H1 (cell line): ENCODE measurements around the gene GPBP1L1. TPM values are rescaled to one million over a fixed set of nuclear protein-coding genes. Genes with fewer than 3 reads are reported as not detected.

Source experiments
- CTCF ChIA-PET: fragments of 300-600 bp; sonication (Branson Sonifier 250); formaldehyde crosslinking; loops from one replicate; lab custom pipeline; 2021; ENCODE audit not compliant: partially characterized antibody; lab: Charles Lee
- POLR2A ChIA-PET: fragments of 300-600 bp; sonication (Branson Sonifier 250); formaldehyde crosslinking; loops from one replicate; lab custom pipeline; 2021; ENCODE audit warnings: inconsistent platforms; ENCODE audit not compliant: partially characterized antibody; lab: Charles Lee
- DNase-seq, 2 experiments: peaks; one replicate each; pipeline versions ENCODE4 v3.0.0 to v3.0.0-alpha.2; 2010 to 2022; ENCODE audit warnings: low spot score in 2 of 2, low read depth in 1 of 2, mixed read lengths in 1 of 2
- FAIRE-seq: peaks from 2 replicates; lab custom pipeline; 2011; peaks lifted over from hg19 to GRCh38; lab: Jason Lieb, UNC
- H2AFZ ChIP-seq: 2 replicates; pipeline ENCODE4 v1.8.1; 2012; ENCODE audit warnings: low read length, inconsistent platforms
- H2AK5ac ChIP-seq: 2 replicates; pipeline ENCODE4 v1.6.1; 2013; ENCODE audit warnings: low read depth, low read length
- H2BK120ac ChIP-seq: replicated peaks from 2 replicates; pipeline ENCODE3; 2013; ENCODE audit warnings: low read depth, low read length, inconsistent platforms
- H2BK12ac ChIP-seq: 2 replicates; pipeline ENCODE4 v1.6.1; 2013; ENCODE audit warnings: low read depth, low read length
- H2BK15ac ChIP-seq: 2 replicates; pipeline ENCODE4 v1.6.1; 2013; ENCODE audit warnings: low read length
- H2BK20ac ChIP-seq: 2 replicates; pipeline ENCODE4 v1.6.1; 2013; ENCODE audit warnings: low read length
- H2BK5ac ChIP-seq: 2 replicates; pipeline ENCODE4 v1.6.1; 2013; ENCODE audit warnings: low read depth, low read length
- H3K14ac ChIP-seq: 2 replicates; pipeline ENCODE4 v1.6.1; 2013; ENCODE audit warnings: inconsistent platforms; ENCODE audit not compliant: insufficient read length
- H3K18ac ChIP-seq: 2 replicates; pipeline ENCODE4 v1.6.1; 2013; ENCODE audit warnings: low read length; ENCODE audit errors: extremely low read depth
- H3K23ac ChIP-seq: 2 replicates; pipeline ENCODE4 v1.6.1; 2013; ENCODE audit warnings: inconsistent platforms; ENCODE audit not compliant: insufficient read length
- H3K23me2 ChIP-seq: 2 replicates; pipeline ENCODE4 v1.6.1; 2013; ENCODE audit warnings: low read depth, low read length
- H3K27ac ChIP-seq: 2 replicates; pipeline ENCODE4 v1.6.1; 2011; ENCODE audit warnings: low read depth, low read length, inconsistent platforms
- H3K27me3 ChIP-seq, 4 experiments: replicated peaks in 1 of 4; 1 replicate in 1 of 4; 2 replicates in 3 of 4; pipeline versions ENCODE4 v1.6.1 to v1.8.1; 2011 to 2013; ENCODE audit warnings: low read length in 3 of 4, mild to moderate bottlenecking in 3 of 4, inconsistent platforms in 2 of 4, mixed read lengths in 2 of 4, moderate library complexity in 1 of 4; ENCODE audit not compliant: control insufficient read depth in 3 of 4, insufficient read depth in 3 of 4; ENCODE audit errors: extremely low read depth in 1 of 4
- H3K36me3 ChIP-seq, 4 experiments: 2 replicates each; pipeline versions ENCODE4 v1.6.1 to v1.8.1; 2011 to 2013; ENCODE audit warnings: mild to moderate bottlenecking in 4 of 4, low read length in 3 of 4, moderate library complexity in 2 of 4, control low read depth in 1 of 4, inconsistent platforms in 1 of 4; ENCODE audit not compliant: insufficient read depth in 4 of 4, control insufficient read depth in 2 of 4
- H3K4ac ChIP-seq: replicated peaks from 2 replicates; pipeline ENCODE3; 2013; ENCODE audit warnings: low read length, low read depth, mixed read lengths, inconsistent platforms; ENCODE audit not compliant: insufficient read length
- H3K4me1 ChIP-seq, 4 experiments: replicated peaks in 1 of 4; 1 replicate in 1 of 4; 2 replicates in 3 of 4; pipeline versions ENCODE4 v1.6.1 to v1.8.1; 2011 to 2013; ENCODE audit warnings: low read length in 3 of 4, inconsistent platforms in 2 of 4, mixed read lengths in 1 of 4; ENCODE audit not compliant: insufficient read depth in 4 of 4, control insufficient read depth in 3 of 4
- H3K4me2 ChIP-seq, 2 experiments: 2 replicates each; pipeline versions ENCODE4 v1.6.1 to v1.8.1; 2011 to 2013; ENCODE audit warnings: low read depth in 2 of 2, low read length in 2 of 2, control low read depth in 1 of 2, inconsistent platforms in 1 of 2, mild to moderate bottlenecking in 1 of 2; ENCODE audit not compliant: insufficient read depth in 1 of 2
- H3K4me3 ChIP-seq, 4 experiments: fragments of 200-600, 300-600 bp in 1 of 4; sonication (generic), shearing (Covaris generic), sonication (Bioruptor Twin) in 1 of 4; 2 replicates each; pipeline versions ENCODE4 v1.5.1 to v1.8.1; 2011 to 2016; ENCODE audit warnings: low read length in 4 of 4, low read depth in 3 of 4, control low read depth in 2 of 4, inconsistent platforms in 2 of 4, mild to moderate bottlenecking in 2 of 4, mixed read lengths in 1 of 4, moderate library complexity in 1 of 4; ENCODE audit not compliant: insufficient read depth in 2 of 4; ENCODE audit errors: extremely low read depth in 1 of 4
- H3K56ac ChIP-seq: replicated peaks from 2 replicates; pipeline ENCODE3; 2013; ENCODE audit warnings: low read depth, mild to moderate bottlenecking, mixed read lengths, low read length, inconsistent platforms; ENCODE audit not compliant: insufficient read length
- H3K79me1 ChIP-seq: 2 replicates; pipeline ENCODE4 v1.6.1; 2013; ENCODE audit warnings: low read depth, low read length, control low read depth
- H3K79me2 ChIP-seq, 2 experiments: 2 replicates each; pipeline versions ENCODE4 v1.6.1 to v1.8.1; 2012 to 2013; ENCODE audit warnings: low read length in 2 of 2, mild to moderate bottlenecking in 2 of 2, inconsistent platforms in 1 of 2; ENCODE audit not compliant: insufficient read depth in 2 of 2, control insufficient read depth in 1 of 2
- H3K9ac ChIP-seq, 4 experiments: replicated peaks in 1 of 4; 1 replicate in 1 of 4; 2 replicates in 3 of 4; pipeline versions ENCODE4 v1.6.1 to v1.8.1; 2011 to 2013; ENCODE audit warnings: low read depth in 3 of 4, low read length in 3 of 4, control low read depth in 2 of 4, mild to moderate bottlenecking in 2 of 4, moderate library complexity in 2 of 4, inconsistent platforms in 1 of 4; ENCODE audit errors: extremely low read depth in 1 of 4
- H3K9me3 ChIP-seq, 2 experiments: 2 replicates each; pipeline versions ENCODE4 v1.6.1 to v1.8.1; 2012 to 2013; ENCODE audit warnings: mild to moderate bottlenecking in 2 of 2, moderate library complexity in 2 of 2, control low read depth in 1 of 2, inconsistent platforms in 1 of 2, low read depth in 1 of 2, low read length in 1 of 2, mixed read lengths in 1 of 2; ENCODE audit not compliant: insufficient read depth in 2 of 2
- H4K20me1 ChIP-seq, 2 experiments: replicated peaks in 1 of 2; 2 replicates each; pipeline versions ENCODE3 to v1.8.1; 2011 to 2013; ENCODE audit warnings: inconsistent platforms in 2 of 2, low read length in 2 of 2, mild to moderate bottlenecking in 1 of 2; ENCODE audit not compliant: insufficient read depth in 2 of 2, control insufficient read depth in 1 of 2
- H4K5ac ChIP-seq: 2 replicates; pipeline ENCODE4 v1.6.1; 2013; ENCODE audit warnings: low read length, low read depth, mixed read lengths, inconsistent platforms; ENCODE audit not compliant: insufficient read length
- H4K8ac ChIP-seq: 2 replicates; pipeline ENCODE4 v1.8.0; 2013; ENCODE audit warnings: mild to moderate bottlenecking, moderate library complexity, low read length, inconsistent platforms; ENCODE audit not compliant: insufficient read depth; ENCODE audit errors: extremely low read depth
- H4K91ac ChIP-seq: replicated peaks from 2 replicates; pipeline ENCODE3; 2013; ENCODE audit warnings: low read length, mixed read lengths, inconsistent platforms; ENCODE audit not compliant: insufficient read length
- ASH2L ChIP-seq: fragments of 200-600, 300-600 bp; sonication (generic); IDR thresholded peaks from one replicate; pipeline ENCODE4 v1.7.1; 2017; ENCODE audit warnings: low read length
- EGR1 ChIP-seq: IDR thresholded peaks from 2 replicates; pipeline ENCODE4 v1.6.1; 2011; ENCODE audit warnings: low read depth, low read length, borderline replicate concordance
- JUN ChIP-seq: IDR thresholded peaks from 2 replicates; pipeline ENCODE4 v1.6.1; 2011; ENCODE audit warnings: low read depth, mild to moderate bottlenecking, improper control_type of control experiment, low read length
- PHF8 ChIP-seq: fragments of 200-600 bp; sonication (generic); conservative IDR thresholded peaks from 2 replicates; pipeline ENCODE4 v1.7.1; 2012; ENCODE audit warnings: low read depth, mild to moderate bottlenecking, inconsistent platforms, low read length, moderate library complexity
- RBBP5 ChIP-seq: IDR thresholded peaks from 2 replicates; pipeline ENCODE4 v1.7.1; 2012; ENCODE audit warnings: low read depth, mild to moderate bottlenecking, inconsistent platforms, low read length, moderate library complexity, borderline replicate concordance
- SUZ12 ChIP-seq: fragments of 200-600 bp; sonication (generic); IDR thresholded peaks from 2 replicates; pipeline ENCODE4 v1.6.1; 2012; ENCODE audit warnings: mild to moderate bottlenecking, inconsistent platforms, low read length, moderate library complexity, mixed read lengths
- WGBS, 2 experiments: shearing (Covaris generic) in 1 of 2; methylation state at CpG; one replicate each; pipeline versions ENCODE4 v1.1.6 to v1.1.7; 2013 to 2015; ENCODE audit warnings: low lambda C conversion rate in 2 of 2, mixed read lengths in 2 of 2, inconsistent platforms in 1 of 2, low coverage in 1 of 2, missing lambda C conversion rate in 1 of 2; ENCODE audit not compliant: insufficient replicate concordance in 2 of 2, insufficient coverage in 1 of 2, insufficient read length in 1 of 2; ENCODE audit errors: extremely low coverage in 1 of 2, missing lambda C conversion rate in 1 of 2; 5-methylcytosine and 5-hydroxymethylcytosine counted together
- polyA plus RNA-seq, 7 experiments: library from polyadenylated mRNA; depleted of rRNA in 3 of 7; stranded (reverse) in 5 of 7; unstranded in 2 of 7; fragments of >200 nt in 5 of 7; fragments of 200-250 nt in 2 of 7; gene quantifications; 1 replicate in 5 of 7; 2 replicates in 1 of 7; 4 replicates in 1 of 7; pipeline versions ENCODE4 v1.2.1 to v1.2.3, GENCODE V29; 2011 to 2013; ENCODE audit warnings: missing spikeins in 2 of 7, mixed read lengths in 2 of 7
- total RNA-seq: library from RNA; stranded (reverse); fragmentation: NEBNext Ultra II Directional; extraction: Animal tissue kit (Norgen Biotek cat#: 25700); gene quantifications from 2 replicates; pipeline ENCODE4 v1.2.1, GENCODE V29; 2021
- TF ChIP-seq, protein P1 (sequence below), 3 experiments: IDR thresholded peaks; 1 replicate in 2 of 3; 2 replicates in 1 of 3; pipeline versions ENCODE4 v1.5.1 to v1.6.1; 2011; ENCODE audit warnings: low read length in 3 of 3, mild to moderate bottlenecking in 3 of 3, inconsistent platforms in 2 of 3, low read depth in 1 of 3, moderate library complexity in 1 of 3; ENCODE audit not compliant: insufficient read depth in 1 of 3; ENCODE audit errors: control extremely low read depth in 1 of 3
- TF ChIP-seq, protein P2 (sequence below): IDR thresholded peaks from 2 replicates; pipeline ENCODE4 v1.6.1; 2012; ENCODE audit warnings: inconsistent platforms

The GPBP1L1 gene
- total and polyA plus RNA-seq, 2 of the 8 experiments (the other 6 are each of a cell fraction or from before 2014, with no cell fraction given), result 70.1 to 119 TPM

DNA sequence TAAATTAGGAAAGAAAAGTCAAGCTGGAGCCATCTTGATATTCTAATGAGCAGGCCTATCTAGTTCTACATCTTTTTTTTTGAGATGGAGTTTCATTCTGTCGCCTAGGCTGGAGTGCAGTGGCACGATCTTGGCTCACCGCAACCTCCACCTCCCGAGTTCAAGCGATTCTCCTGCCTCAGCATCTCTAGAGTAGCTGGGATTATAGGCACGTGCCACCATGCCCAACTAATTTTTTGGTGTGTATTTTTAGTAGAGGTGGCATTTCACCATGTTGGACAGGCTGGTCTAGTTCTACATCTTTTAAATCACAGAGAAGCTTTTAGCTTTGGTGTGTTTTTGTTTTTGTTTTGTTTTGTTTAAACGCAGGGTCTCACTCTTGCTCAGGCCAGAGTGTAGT is 8.5 kb upstream of the GPBP1L1 start:
- Histone ChIP-seq H3K9ac (no peak overlapping the region), H4K20me1 (no peaks in the 10 kb centered on the region), H3K4me2 (no peak overlapping the region), H3K18ac (no peak overlapping the region), H3K79me1 (no peaks in the 10 kb centered on the region), H4K91ac (no peak overlapping the region), H3K23ac (no peak overlapping the region), H2AK5ac (no peak overlapping the region), H3K23me2 (no peaks in the 10 kb centered on the region), H3K36me3 (peaks cover 9 to 31% (median 13%) of the 10 kb centered on the region in 4 experiments; a peak in 6 of 8 replicates), H4K8ac (no peak overlapping the region), H3K27me3 (no peaks in the 10 kb centered on the region), H3K79me2 (peaks cover 0 to 16% of the 10 kb centered on the region in 2 experiments; a peak in 2 of 4 replicates), H4K5ac (no peak overlapping the region), H3K27ac (no peak overlapping the region), H3K56ac (no peak overlapping the region), H2BK120ac (no peak overlapping the region), H2AFZ (no peak overlapping the region), H3K9me3 (no peaks in the 10 kb centered on the region), H3K4me1 (no peaks in the 10 kb centered on the region), H3K4me3 (no peak overlapping the region), H3K4ac (no peak overlapping the region), H2BK20ac (no peak overlapping the region), H2BK12ac (no peak overlapping the region), H3K14ac (no peak overlapping the region), H2BK15ac (no peak overlapping the region), H2BK5ac (no peak overlapping the region)
- ChIA-PET CTCF (no interaction called here), POLR2A (interaction anchor here (0.7 to 2.0 kb wide), 5 partner anchors 9 to 389 kb away, joined by 3 to 11 read pairs (median 3); partner anchors contain the start of gene GPBP1L1)
- 95% methylated on average over 7 of the region's 7 CpGs; no CpG with 5 or more reads in 1 of the 2 experiments for WGBS, 2 experiments
- no peak for FAIRE-seq
- DNase-seq, result no peak
- TF ChIP-seq EGR1 (no peak), SUZ12 (no peak), RBBP5 (no peak), PHF8 (no peak), ASH2L (no peak), JUN (no peak)
- TF ChIP-seq, protein P1, sequence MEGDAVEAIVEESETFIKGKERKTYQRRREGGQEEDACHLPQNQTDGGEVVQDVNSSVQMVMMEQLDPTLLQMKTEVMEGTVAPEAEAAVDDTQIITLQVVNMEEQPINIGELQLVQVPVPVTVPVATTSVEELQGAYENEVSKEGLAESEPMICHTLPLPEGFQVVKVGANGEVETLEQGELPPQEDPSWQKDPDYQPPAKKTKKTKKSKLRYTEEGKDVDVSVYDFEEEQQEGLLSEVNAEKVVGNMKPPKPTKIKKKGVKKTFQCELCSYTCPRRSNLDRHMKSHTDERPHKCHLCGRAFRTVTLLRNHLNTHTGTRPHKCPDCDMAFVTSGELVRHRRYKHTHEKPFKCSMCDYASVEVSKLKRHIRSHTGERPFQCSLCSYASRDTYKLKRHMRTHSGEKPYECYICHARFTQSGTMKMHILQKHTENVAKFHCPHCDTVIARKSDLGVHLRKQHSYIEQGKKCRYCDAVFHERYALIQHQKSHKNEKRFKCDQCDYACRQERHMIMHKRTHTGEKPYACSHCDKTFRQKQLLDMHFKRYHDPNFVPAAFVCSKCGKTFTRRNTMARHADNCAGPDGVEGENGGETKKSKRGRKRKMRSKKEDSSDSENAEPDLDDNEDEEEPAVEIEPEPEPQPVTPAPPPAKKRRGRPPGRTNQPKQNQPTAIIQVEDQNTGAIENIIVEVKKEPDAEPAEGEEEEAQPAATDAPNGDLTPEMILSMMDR (IDR thresholded peaks at IDR 0.05; ENCODE audit: control extremely low read depth in 1 of 3, insufficient read depth in 1 of 3, low read depth in 1 of 3, low read length in 3 of 3), result no peak
- TF ChIP-seq, protein P2, sequence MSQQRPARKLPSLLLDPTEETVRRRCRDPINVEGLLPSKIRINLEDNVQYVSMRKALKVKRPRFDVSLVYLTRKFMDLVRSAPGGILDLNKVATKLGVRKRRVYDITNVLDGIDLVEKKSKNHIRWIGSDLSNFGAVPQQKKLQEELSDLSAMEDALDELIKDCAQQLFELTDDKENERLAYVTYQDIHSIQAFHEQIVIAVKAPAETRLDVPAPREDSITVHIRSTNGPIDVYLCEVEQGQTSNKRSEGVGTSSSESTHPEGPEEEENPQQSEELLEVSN, result no peak
